GM12878 (cell line): ENCODE data around the gene POLDIP3. TPM values are rescaled to one million over a fixed set of nuclear protein-coding genes. Genes with fewer than 3 reads are reported as not detected.

Experiments used
- ATAC-seq: fragments of 200-7000 bp; cut with Tn5 transposase; 3 replicates; pipeline ENCODE4 v1.9.1; 2020; ENCODE audit warnings: mild to moderate bottlenecking, moderate library complexity
- BruUV-seq: library from RNA; stranded (reverse); fragments of 400-500 nt; replicated peaks from 2 replicates; lab custom pipeline; 2021; lab: Mats Ljungman, UMichigan
- CTCF ChIA-PET: fragments of 300-600 bp; sonication (Branson Sonifier 250); formaldehyde crosslinking; extraction: SDS; loops from one replicate; lab custom pipeline; 2021; ENCODE audit warnings: inconsistent platforms; lab: Yijun Ruan, JAX
- POLR2A ChIA-PET: fragments of 350-600 bp; formaldehyde crosslinking; extraction: SDS; loops from one replicate; lab custom pipeline; 2021; ENCODE audit warnings: inconsistent platforms; lab: Charles Lee
- RAD21 ChIA-PET: fragments of 300-600 bp; sonication (Branson Sonifier 250); formaldehyde crosslinking; loops from one replicate; lab custom pipeline; 2023; ENCODE audit warnings: antibody characterized with exemption; ENCODE audit not compliant: unreplicated experiment; lab: Charles Lee
- SMC1A ChIA-PET: fragments of 300-600 bp; sonication (Branson Sonifier 250); formaldehyde crosslinking; loops from one replicate; lab custom pipeline; 2023; ENCODE audit not compliant: unreplicated experiment, uncharacterized antibody; lab: Charles Lee
- DNase-seq: peaks from one replicate; pipeline ENCODE4 v3.0.0-alpha.2; 2011; ENCODE audit warnings: low read depth, low spot score
- FAIRE-seq: peaks from 3 replicates; lab custom pipeline; 2011; peaks lifted over from hg19 to GRCh38; lab: Jason Lieb, UNC
- H2AFZ ChIP-seq: 2 replicates; pipeline ENCODE4 v1.6.0; 2011; ENCODE audit warnings: low read depth, low read length, control low read depth; ENCODE audit not compliant: control insufficient read depth
- H3K27ac ChIP-seq: 2 replicates; pipeline ENCODE4 v1.5.1; 2011; ENCODE audit warnings: control low read depth; ENCODE audit not compliant: control insufficient read depth, insufficient read depth
- H3K27me3 ChIP-seq, 2 experiments: replicated peaks in 1 of 2; 2 replicates each; pipeline versions ENCODE4 v1.6.0 to v1.6.1; 2011; ENCODE audit warnings: low read length in 1 of 2; ENCODE audit not compliant: control insufficient read depth in 2 of 2, insufficient read depth in 2 of 2
- H3K36me3 ChIP-seq, 2 experiments: 2 replicates each; pipeline ENCODE4 v1.5.1; 2011; ENCODE audit warnings: low read length in 1 of 2; ENCODE audit not compliant: control insufficient read depth in 2 of 2, insufficient read depth in 2 of 2
- H3K4me1 ChIP-seq: 2 replicates; pipeline ENCODE4 v1.6.1; 2011; ENCODE audit warnings: mild to moderate bottlenecking, low read length, moderate library complexity, mixed read lengths; ENCODE audit not compliant: control insufficient read depth, insufficient read depth
- H3K4me2 ChIP-seq: 2 replicates; pipeline ENCODE4 v1.6.0; 2011; ENCODE audit warnings: control low read depth; ENCODE audit not compliant: control insufficient read depth, insufficient read depth
- H3K4me3 ChIP-seq: fragments of 200-600 bp; sonication (generic); 2 replicates; pipeline ENCODE4 v1.5.1; 2016
- H3K79me2 ChIP-seq: 2 replicates; pipeline ENCODE4 v1.6.0; 2011; ENCODE audit warnings: low read length; ENCODE audit not compliant: control insufficient read depth, insufficient read depth
- H3K9ac ChIP-seq: 2 replicates; pipeline ENCODE4 v1.8.0; 2011; ENCODE audit warnings: low read length, control low read depth, mixed read lengths; ENCODE audit not compliant: control insufficient read depth, insufficient read depth
- H3K9me3 ChIP-seq: replicated peaks from 3 replicates; pipeline ENCODE4 v1.5.1; 2011; ENCODE audit warnings: mild to moderate bottlenecking, low read length; ENCODE audit not compliant: control insufficient read depth, insufficient read depth
- H4K20me1 ChIP-seq: 2 replicates; pipeline ENCODE4 v1.6.0; 2011; ENCODE audit not compliant: control insufficient read depth, insufficient read depth
- ATF2 ChIP-seq: IDR thresholded peaks from 2 replicates; pipeline ENCODE4 v1.6.1; 2012; ENCODE audit warnings: low read length, inconsistent platforms
- ATF7 ChIP-seq: fragments of 450-650 bp; IDR thresholded peaks from 2 replicates; pipeline ENCODE4 v1.6.1; 2016; ENCODE audit warnings: low read depth, mild to moderate bottlenecking
- BHLHE40 ChIP-seq, 2 experiments: fragments of 450-650 bp in 1 of 2; IDR thresholded peaks; 2 replicates each; pipeline ENCODE4 v1.6.1; 2011 to 2017; ENCODE audit warnings: low read depth in 2 of 2, borderline replicate concordance in 1 of 2, improper control_type of control experiment in 1 of 2, low read length in 1 of 2, mild to moderate bottlenecking in 1 of 2
- CHD1 ChIP-seq: IDR thresholded peaks from 2 replicates; pipeline ENCODE4 v1.6.1; 2012; ENCODE audit warnings: low read depth, low read length, improper control_type of control experiment
- CREB1 ChIP-seq: IDR thresholded peaks from 2 replicates; pipeline ENCODE4 v1.6.1; 2012; ENCODE audit warnings: low read depth, mild to moderate bottlenecking, inconsistent platforms
- FOXM1 ChIP-seq: IDR thresholded peaks from 2 replicates; pipeline ENCODE4 v1.6.1; 2012; ENCODE audit warnings: low read depth, mild to moderate bottlenecking, inconsistent platforms, low read length, moderate library complexity
- GATAD2B ChIP-seq: fragments of 450-650 bp; conservative IDR thresholded peaks from 2 replicates; pipeline ENCODE4 v1.6.1; 2017; ENCODE audit warnings: low read depth, mild to moderate bottlenecking, moderate library complexity
- HDAC2 ChIP-seq: fragments of 200-600 bp; sonication (generic); IDR thresholded peaks from 2 replicates; pipeline ENCODE4 v1.6.1; 2017
- IKZF1 ChIP-seq: fragments of 450-650 bp; conservative IDR thresholded peaks from 2 replicates; pipeline ENCODE4 v1.6.1; 2017; ENCODE audit warnings: antibody characterized with exemption, mild to moderate bottlenecking
- MEF2B ChIP-seq: fragments of 450-650 bp; IDR thresholded peaks from 2 replicates; pipeline ENCODE4 v1.6.1; 2018; ENCODE audit warnings: mild to moderate bottlenecking, moderate library complexity; ENCODE audit not compliant: partially characterized antibody, poor library complexity, severe bottlenecking
- PAX5 ChIP-seq: IDR thresholded peaks from 2 replicates; pipeline ENCODE4 v1.6.1; 2011; ENCODE audit warnings: low read depth, low read length, borderline replicate concordance
- RCOR1 ChIP-seq: conservative IDR thresholded peaks from 2 replicates; pipeline ENCODE4 v1.6.1; 2012; ENCODE audit warnings: low read depth, low read length, improper control_type of control experiment
- RFX5 ChIP-seq: IDR thresholded peaks from 2 replicates; pipeline ENCODE4 v1.6.1; 2011; ENCODE audit warnings: low read depth, low read length, improper control_type of control experiment
- SIX5 ChIP-seq: IDR thresholded peaks from 2 replicates; pipeline ENCODE4 v1.6.1; 2011; ENCODE audit warnings: mild to moderate bottlenecking, low read depth, low read length, moderate library complexity; ENCODE audit not compliant: severe bottlenecking
- SREBF1 ChIP-seq: IDR thresholded peaks from 2 replicates; pipeline ENCODE4 v1.6.1; 2012; ENCODE audit warnings: mild to moderate bottlenecking, low read length
- YBX1 ChIP-seq: fragments of 450-650 bp; IDR thresholded peaks from 2 replicates; pipeline ENCODE4 v1.6.1; 2016; ENCODE audit warnings: antibody characterized with exemption
- ZBTB33 ChIP-seq: fragments of 450-650 bp; IDR thresholded peaks from 2 replicates; pipeline ENCODE4 v1.6.1; 2017; ENCODE audit warnings: mild to moderate bottlenecking
- ZNF24 ChIP-seq: fragments of 450-650 bp; IDR thresholded peaks from 2 replicates; pipeline ENCODE4 v1.6.1; 2017; ENCODE audit warnings: antibody characterized with exemption, mild to moderate bottlenecking
- WGBS: methylation state at CpG from one replicate; pipeline ENCODE4 v1.1.6; 2016; ENCODE audit warnings: low lambda C conversion rate; ENCODE audit not compliant: insufficient replicate concordance, insufficient coverage; ENCODE audit errors: missing lambda C conversion rate; 5-methylcytosine and 5-hydroxymethylcytosine counted together
- in situ Hi-C: fragments of 300-500 bp; cut with MboI; formaldehyde crosslinking; loops from 9 replicates; pipeline ENCODE4 v1.14.3; 2018; ENCODE audit warnings: mixed read lengths
- intact Hi-C: fragments of 100-400 bp; cut with micrococcal nuclease; formaldehyde crosslinking; loops from one replicate; pipeline ENCODE4 v1.14.2; 2022; ENCODE audit not compliant: unreplicated experiment
- polyA plus RNA-seq, 11 experiments: library from polyadenylated mRNA; depleted of rRNA in 4 of 11; unstranded in 6 of 11; stranded (reverse) in 5 of 11; fragments of >200 nt; fragmentation: Nextera tagmentation in 4 of 11; fragmentation: Illumina TruSeq in 1 of 11; extraction: Ambion mirVana in 4 of 11; extraction: Trizol in 1 of 11; gene quantifications; 1 replicate in 1 of 11; 2 replicates in 10 of 11; pipeline versions ENCODE4 v1.2.1 to v1.2.3, GENCODE V29; 2011 to 2016; ENCODE audit warnings: inconsistent platforms in 2 of 11, missing spikeins in 2 of 11, low read depth in 1 of 11
- total RNA-seq, 4 experiments: library from RNA; depleted of rRNA in 3 of 4; stranded (reverse); fragments of >200 nt in 3 of 4; fragmentation: Illumina TruSeq in 1 of 4; extraction: Trizol in 1 of 4; gene quantifications; 2 replicates each; pipeline versions ENCODE4 v1.2.1 to v1.2.3, GENCODE V29; 2013 to 2021

The POLDIP3 gene
- total and polyA plus RNA-seq, 10 of the 15 experiments (the other 5 are each of a cell fraction or from before 2014, with no cell fraction given), result 14.8 to 60.2 (median 49.5) TPM

- Histone ChIP-seq H3K27me3 (no peaks in the 10 kb centered on the region), H3K9ac (no peak overlapping the region), H3K36me3 (no peaks in the 10 kb centered on the region), H3K4me2 (no peak overlapping the region), H3K4me1 (peaks cover 10% of the 10 kb centered on the region), H3K9me3 (no peaks in the 10 kb centered on the region), H3K27ac (no peak overlapping the region), H3K79me2 (no peaks in the 10 kb centered on the region), H2AFZ (no peak overlapping the region), H4K20me1 (no peaks in the 10 kb centered on the region), H3K4me3 (no peak overlapping the region)
- ChIA-PET POLR2A (interaction anchor here (0.9 to 2.6 kb wide), 4 partner anchors 9 to 179 kb away, joined by 3 to 11 read pairs (median 4); no protein-coding TSS in a partner anchor), CTCF (interaction anchor here (1.9 to 2.2 kb wide), 2 partner anchors 13 to 36 kb away, joined by 14 to 17 read pairs; no protein-coding TSS in a partner anchor), RAD21 (interaction anchor here (1.2 to 3.1 kb wide), 6 partner anchors 8 to 211 kb away, joined by 3 to 19 read pairs (median 4); no protein-coding TSS in a partner anchor), SMC1A (interaction anchor here (2.9 kb wide), 1 partner anchor 13 kb away, joined by 18 read pairs; no protein-coding TSS in a partner anchor)
- DNase-seq (no peak), FAIRE-seq (no peak), ATAC-seq (no peak)
- WGBS, result 95% methylated on average over 8 of the region's 8 CpGs
- BruUV-seq, result no TSS peak
- TF ChIP-seq PAX5 (no peak), HDAC2 (no peak), SREBF1 (no peak), ATF2 (no peak), CREB1 (no peak), CHD1 (no peak), ZBTB33 (no peak), IKZF1 (no peak), RFX5 (no peak), RCOR1 (no peak), GATAD2B (no peak), YBX1 (no peak), ZNF24 (no peak), MEF2B (no peak), SIX5 (no peak), BHLHE40 (IDR thresholded peaks at IDR 0.05; ENCODE audit: borderline replicate concordance in 1 of 2, low read depth in 2 of 2, low read length in 1 of 2) (no peak), FOXM1 (no peak), ATF7 (no peak)
- in situ Hi-C loops, result loop anchor here (25.0 kb wide), 1 partner anchor 1381 kb away; no protein-coding TSS in a partner anchor
- intact Hi-C loops, result no loop called here
These were observed 41.9 kb upstream of the POLDIP3 start for GRCh38 chr22:42656578-42656977.
